T1000 (cell line): Measurements from ENCODE around the gene CYSRT1.

Experiments used
- DNase-seq: peaks from one replicate; lab custom pipeline; 2025; ENCODE audit warnings: mixed read lengths; lab: John Stamatoyannopoulos, UW

CYSRT1 gene

DNA sequence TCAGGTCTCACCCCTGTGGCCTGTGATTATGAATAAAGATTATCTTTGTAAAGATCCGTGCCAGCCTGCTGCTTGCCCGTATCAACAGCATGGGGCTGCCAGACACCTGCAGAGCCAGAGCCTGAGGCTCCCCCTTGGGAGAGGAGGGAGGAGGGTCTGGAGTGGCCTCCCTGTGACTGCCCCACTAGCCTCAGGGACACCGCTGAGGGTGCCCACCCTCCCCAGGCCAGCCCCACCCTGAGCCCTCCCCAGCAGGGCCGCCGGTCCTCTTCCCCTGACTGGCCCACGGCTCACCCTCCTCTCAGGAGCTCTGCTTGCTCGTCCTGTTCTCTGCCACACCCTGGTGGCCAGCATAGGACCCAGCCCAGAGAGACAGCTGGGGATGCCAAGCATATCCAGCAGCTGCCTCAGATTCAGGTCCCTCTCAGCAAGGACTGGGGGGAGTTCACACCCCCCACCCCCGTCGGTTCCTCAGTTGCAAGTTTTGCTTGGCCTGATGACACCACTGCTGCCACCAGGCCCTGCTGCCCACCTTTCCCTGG is 34.6 kb upstream of the CYSRT1 start:
- no peak for DNase-seq

- no peak for DNase-seq
These were observed 33.7 kb upstream of the CYSRT1 start for GRCh38 chr9:137191245-137191644.

DNA sequence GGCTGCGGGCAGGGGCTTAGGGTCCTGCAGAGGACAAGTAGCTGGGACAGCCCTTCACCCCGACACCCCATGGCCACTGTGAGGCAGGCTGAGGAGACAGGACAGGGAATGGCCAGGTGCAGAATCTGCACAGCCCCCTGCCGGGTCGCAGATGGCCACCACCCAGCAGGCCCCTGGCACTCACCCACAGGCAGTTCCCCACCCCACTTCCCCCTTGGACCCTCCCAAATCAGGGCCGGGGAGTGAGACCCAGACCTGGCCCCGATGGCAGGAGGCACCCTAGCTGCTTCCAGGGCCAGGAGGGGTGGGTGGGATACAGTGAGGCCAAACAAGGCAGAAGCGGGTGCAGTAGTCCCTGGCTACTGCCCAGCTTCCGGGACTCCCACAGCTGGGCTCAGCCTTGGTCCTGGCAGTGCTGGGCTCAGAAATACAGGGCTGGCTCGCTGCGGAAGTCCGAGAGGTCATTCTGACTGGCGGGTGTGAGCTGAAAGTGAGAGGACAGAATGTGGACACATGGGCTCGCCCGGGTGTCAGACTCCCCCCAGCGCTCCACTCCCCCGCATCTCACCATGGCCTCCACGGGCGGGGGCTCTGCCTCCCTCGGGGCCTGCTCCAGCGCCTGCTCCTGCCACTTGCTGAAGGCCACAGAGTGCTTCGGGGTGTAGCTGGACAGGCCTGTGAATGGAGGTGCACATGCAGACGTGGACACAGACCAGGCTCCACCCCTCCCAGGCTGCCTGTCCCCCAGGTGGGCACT is 33.1 kb upstream of the CYSRT1 start:
- DNase-seq, result no peak

- no peak for DNase-seq
These were observed 32.6 kb upstream of the CYSRT1 start for GRCh38 chr9:137192448-137192780.

DNA sequence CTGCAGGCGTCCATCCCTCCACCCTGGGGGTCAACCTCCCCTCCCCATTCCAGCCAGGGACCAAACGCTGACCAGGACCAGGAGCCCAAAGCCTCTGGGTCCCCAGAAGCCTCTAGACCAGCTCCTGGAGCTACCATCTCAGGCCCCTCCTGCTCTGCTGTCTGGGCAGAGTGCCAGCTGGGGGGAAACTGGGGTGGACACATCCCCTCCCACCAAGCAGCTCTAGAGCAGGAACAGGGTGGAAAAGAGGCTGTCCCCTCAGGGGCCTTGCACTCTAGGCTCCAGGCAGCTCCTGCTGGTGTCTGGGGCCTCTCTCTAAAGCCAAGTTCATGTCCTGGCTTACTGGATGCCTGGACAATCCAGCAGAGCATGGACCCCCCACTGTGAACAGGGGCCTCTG is 32.1 kb upstream of the CYSRT1 start:
- DNase-seq, result no peak

DNA sequence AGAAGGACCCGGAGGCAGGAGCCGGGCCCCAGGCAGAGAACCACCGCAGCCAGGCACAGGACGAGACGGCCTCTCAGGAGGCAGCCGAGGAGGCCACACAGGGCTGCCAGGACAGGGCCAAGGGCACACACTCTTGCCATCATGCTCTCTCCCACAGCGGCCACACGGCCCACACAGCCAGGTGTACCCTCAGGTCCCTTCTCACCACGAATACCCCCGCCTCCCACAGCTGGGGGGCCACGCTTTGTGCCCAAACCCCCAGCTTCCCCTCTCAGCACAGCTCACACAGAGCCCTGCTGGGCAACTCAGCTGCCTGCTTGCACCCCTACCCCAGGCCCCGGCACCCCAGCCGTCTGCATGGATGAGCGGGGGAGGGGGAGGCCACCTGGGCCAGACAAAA is 31.2 kb upstream of the CYSRT1 start:
- no peak for DNase-seq

GRCh38 chr9:137194388-137194787 is 30.6 kb upstream of the CYSRT1 start:
- DNase-seq, result no peak

- no peak for DNase-seq
These were observed 30.1 kb upstream of the CYSRT1 start for GRCh38 chr9:137194909-137195308.

DNA sequence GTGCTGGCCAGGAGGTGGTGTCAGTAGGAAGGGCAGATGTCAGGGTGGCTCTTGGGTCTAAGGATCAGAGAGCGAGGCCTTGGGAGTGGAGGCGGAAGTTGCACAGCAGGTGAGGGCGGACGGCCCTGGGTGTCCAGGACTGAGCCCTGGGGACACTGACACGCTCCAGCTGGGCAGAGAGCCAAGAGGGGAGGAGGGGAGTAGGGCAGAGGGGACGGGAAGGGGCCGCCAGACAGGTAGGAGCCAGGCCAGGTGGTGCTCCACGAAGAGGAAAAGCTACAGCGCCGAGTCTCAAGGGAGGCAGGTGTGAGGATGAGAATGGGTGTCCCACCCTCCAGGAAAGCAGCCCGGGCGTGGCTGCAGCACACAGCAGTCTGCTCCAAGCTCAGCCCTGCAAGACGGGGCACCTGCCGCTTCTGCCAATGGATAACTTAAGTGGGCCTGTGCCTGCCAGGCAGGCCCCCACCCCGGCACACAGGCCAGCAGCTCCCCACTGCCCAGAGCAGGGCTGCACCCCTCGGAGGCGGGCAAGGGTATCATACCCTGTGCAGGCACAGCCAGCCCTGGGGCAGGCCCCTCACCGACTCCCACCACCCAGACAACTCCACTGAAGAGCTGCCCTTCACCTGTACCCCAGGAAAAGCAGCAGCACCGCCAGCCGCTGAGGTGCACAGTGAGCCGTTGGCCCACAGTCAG is 29.3 kb upstream of the CYSRT1 start:
- no peak for DNase-seq

DNA sequence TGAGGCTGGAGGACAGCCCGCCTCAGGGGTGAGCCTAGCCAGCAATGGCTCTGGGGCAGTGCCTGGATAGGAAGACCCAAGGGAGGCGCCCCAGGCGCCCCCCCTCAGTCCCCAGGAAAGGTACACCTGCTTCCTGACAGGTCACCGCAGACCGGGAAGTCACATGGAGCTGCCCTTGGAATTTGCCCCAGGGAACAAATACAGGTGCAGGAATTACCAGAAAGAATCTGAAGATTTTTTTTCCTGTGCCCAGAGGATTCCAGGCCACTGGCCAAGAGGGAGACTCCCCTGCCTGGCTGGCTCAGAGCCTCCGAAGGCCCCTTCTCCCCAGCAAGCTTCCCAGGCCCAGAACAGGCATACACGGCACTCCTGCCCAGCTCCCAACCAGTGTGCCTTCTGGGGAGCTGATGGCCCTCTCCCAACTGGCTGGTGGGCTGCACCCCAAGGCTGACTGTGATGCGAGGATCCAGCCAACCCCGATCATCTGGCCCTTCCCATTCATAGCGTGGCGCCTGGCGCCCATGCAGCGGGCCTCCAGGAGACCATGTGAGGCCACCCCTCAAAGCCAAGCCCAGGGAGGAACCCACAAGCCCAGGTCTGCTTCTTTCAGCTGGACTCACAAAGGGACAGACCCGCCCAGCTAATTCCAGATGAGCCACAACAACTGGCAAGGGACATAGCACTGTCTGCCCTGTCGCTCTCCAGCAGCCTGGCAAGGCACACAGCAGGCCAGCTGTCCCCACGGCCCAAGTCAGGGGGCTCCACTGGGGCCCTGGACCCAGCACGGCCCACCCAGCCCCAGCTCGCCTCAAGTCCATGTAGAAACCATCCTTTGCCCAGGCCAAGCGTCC is 26.7 kb upstream of the CYSRT1 start:
- DNase-seq, result no peak

DNA sequence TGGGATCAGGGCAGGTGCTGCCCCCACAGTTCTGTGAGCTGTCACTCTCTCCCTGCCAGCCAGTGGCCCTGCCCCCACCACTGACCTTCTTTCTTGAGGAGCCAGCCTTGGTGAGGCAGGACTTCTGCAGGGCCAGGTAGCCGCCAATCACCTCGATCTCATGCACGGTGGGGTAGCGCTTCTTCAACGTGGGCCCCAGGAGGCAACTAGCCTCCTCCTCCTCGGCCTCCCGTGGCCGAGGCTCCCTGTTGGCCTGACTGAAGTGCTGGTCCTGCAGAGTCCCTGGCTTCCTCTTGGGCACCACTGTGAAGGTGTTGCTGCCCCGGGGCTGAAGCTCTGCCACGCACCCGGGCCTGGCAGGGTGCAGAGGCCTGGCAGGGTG is 26.1 kb upstream of the CYSRT1 start:
- no peak for DNase-seq

- DNase-seq, result no peak
These were observed 25.4 kb upstream of the CYSRT1 start for GRCh38 chr9:137199411-137200121.

- peak; percentile 97 for DNase-seq
These were observed 24.4 kb upstream of the CYSRT1 start, which contains the start of gene TPRN for GRCh38 chr9:137200311-137201204. TPRN (minus strand) TSS chr9:137200741; CDS start chr9:137200711, 30 bp downstream.

DNA sequence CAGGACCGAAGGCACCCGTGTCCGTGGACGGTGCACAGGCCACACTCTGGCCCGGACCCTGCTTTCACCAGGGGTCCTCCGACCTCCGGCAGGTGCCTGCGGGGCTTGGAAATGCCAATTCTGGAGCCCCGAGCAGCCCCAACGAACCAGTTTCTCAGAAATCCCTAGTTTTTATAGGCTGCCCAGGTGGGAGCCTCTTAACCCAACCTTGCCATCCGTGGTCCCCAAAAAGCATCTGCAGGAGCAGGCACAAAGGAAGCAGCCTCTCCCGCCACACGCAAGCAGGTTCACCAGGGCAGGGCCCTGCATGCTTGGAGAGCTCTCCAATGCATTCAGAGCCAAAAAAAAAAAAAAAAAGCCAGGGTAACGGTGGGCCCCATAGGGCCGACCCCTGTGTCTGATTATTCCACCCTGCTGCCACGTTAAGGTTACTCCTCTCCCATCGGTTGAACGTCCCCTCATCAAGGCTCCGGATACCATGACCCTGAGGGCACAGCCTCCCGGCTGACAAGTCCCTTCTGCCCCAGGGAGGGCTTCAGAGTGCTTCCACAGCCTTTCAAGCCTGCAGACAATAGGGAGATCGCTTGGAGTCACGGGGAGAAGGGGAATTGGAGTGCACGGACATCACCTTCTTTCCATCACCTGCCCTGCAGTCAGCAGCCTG is 23.6 kb upstream of the CYSRT1 start:
- DNase-seq, result no peak

- no peak for DNase-seq
These were observed 22.0 kb upstream of the CYSRT1 start for GRCh38 chr9:137202966-137203365.

DNA sequence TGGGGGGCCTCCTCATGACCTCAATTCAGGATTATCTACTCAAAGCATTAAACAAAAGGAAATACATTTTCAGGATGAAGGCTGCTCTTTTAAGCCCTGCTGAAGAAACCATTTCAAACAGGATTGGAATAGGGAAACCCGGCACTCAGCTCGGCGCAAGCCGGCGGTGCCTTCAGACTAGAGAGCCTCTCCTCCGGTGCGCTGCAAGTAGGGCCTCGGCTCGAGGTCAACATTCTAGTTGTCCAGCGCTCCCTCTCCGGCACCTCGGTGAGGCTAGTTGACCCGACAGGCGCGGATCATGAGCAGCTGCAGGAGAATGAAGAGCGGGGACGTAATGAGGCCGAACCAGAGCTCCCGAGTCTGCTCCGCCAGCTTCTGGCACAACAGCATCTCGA is 20.2 kb upstream of the CYSRT1 start:
- DNase-seq, result no peak

- DNase-seq, result peak; percentile 58
These were observed 19.6 kb upstream of the CYSRT1 start, which contains the start of the genes NDOR1 and TMEM203 for GRCh38 chr9:137205126-137206069. NDOR1 (plus strand) TSS chr9:137205700; CDS start chr9:137205778, 78 bp downstream. TMEM203 (minus strand) TSS chr9:137205648; CDS start chr9:137205414, 234 bp downstream.

DNA sequence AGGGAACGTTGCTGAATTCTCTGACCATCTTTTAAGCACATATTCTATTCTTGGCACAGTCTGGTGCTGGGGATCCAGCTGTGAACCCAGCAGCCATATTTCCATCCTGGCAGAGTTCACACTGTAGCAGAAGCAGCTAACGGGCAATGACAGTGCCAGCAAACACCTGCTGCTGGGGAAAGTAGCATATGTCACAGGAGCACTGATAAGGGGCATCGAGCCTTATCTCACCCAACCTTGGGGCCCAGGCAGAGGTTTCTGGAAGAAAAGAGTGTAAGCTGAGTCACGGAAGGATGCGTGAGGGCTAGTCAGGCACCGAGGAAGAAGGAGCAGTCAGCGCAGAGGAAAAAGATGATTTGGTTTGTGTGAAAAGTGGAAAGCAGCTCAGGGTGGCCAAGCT is 18.4 kb upstream of the CYSRT1 start:
- no peak for DNase-seq

DNA sequence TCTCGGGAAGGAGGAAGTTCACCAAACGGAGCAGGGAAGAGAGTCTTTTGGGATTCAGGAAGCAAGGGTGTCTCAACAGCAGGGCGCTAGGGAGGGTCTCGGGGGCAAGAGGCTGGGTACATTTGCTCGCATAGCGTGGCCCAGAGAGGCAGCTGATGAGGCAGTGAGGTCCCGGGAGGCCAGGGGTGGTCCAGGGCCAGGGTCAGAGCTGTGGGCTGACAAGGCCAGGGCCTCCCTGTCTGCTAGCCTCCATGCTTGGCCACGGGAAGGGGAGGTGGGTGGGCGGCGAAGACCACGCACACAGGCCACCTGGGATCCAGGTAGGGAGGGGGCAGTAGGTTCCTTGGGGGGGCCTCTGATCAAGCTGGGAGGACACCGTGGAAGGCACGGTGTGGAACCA is 13.4 kb upstream of the CYSRT1 start:
- no peak for DNase-seq
